HG03565 (cell line): ENCODE measurements around the gene SLC22A3.

Experiments used
- ATAC-seq: cut with Tn5 transposase; IDR thresholded peaks from one replicate; pipeline ENCODE4 v1.9.1; 2021; ENCODE audit warnings: mild to moderate bottlenecking, moderate library complexity; ENCODE audit not compliant: unreplicated experiment

The SLC22A3 gene

GRCh38 chr6:160398674-160399271, 50.6 kb downstream of the SLC22A3 start:
- peak; percentile 92 for ATAC-seq

- peak; percentile 34 for ATAC-seq
These were observed 52.3 kb downstream of the SLC22A3 start for GRCh38 chr6:160400446-160400845.

GRCh38 chr6:160408528-160408927, 60.4 kb downstream of the SLC22A3 start:
- no peak for ATAC-seq

- no peak for ATAC-seq
These were observed 64.8 kb downstream of the SLC22A3 start for GRCh38 chr6:160412993-160413392.

- no peak for ATAC-seq
These were observed 69.0 kb downstream of the SLC22A3 start for GRCh38 chr6:160417146-160417545.

GRCh38 chr6:160417550-160417949, 69.4 kb downstream of the SLC22A3 start:
- ATAC-seq, result no peak

- ATAC-seq, result no peak
These were observed 70.2 kb downstream of the SLC22A3 start for GRCh38 chr6:160418370-160418769.

- ATAC-seq, result no peak
These were observed 71.3 kb downstream of the SLC22A3 start for GRCh38 chr6:160419488-160419887.

GRCh38 chr6:160420253-160420968, 72.2 kb downstream of the SLC22A3 start:
- no peak for ATAC-seq

GRCh38 chr6:160420969-160421556, 72.9 kb downstream of the SLC22A3 start:
- no peak for ATAC-seq

GRCh38 chr6:160421854-160422253, 73.7 kb downstream of the SLC22A3 start:
- no peak for ATAC-seq

- ATAC-seq, result no peak
These were observed 76.1 kb downstream of the SLC22A3 start for GRCh38 chr6:160424256-160424655.

- ATAC-seq, result no peak
These were observed 78.0 kb downstream of the SLC22A3 start for GRCh38 chr6:160426136-160426535.

- ATAC-seq, result no peak
These were observed 79.3 kb downstream of the SLC22A3 start for GRCh38 chr6:160427312-160428068.

- no peak for ATAC-seq
These were observed 79.9 kb downstream of the SLC22A3 start for GRCh38 chr6:160428069-160428430.

- no peak for ATAC-seq
These were observed 80.8 kb downstream of the SLC22A3 start for GRCh38 chr6:160428818-160429619.

GRCh38 chr6:160429620-160429895, 81.4 kb downstream of the SLC22A3 start:
- ATAC-seq, result no peak

- ATAC-seq, result no peak
These were observed 82.0 kb downstream of the SLC22A3 start for GRCh38 chr6:160430203-160430602.

GRCh38 chr6:160430751-160431150, 82.6 kb downstream of the SLC22A3 start:
- ATAC-seq, result no peak

GRCh38 chr6:160431226-160431625, 83.0 kb downstream of the SLC22A3 start:
- no peak for ATAC-seq

GRCh38 chr6:160431791-160432404, 83.7 kb downstream of the SLC22A3 start:
- no peak for ATAC-seq
